GM19468 (cell line): ENCODE measurements around the gene DCTN5.

ENCODE experiments used
- ATAC-seq: cut with Tn5 transposase; IDR thresholded peaks from one replicate; pipeline ENCODE4 v1.9.1; 2021; ENCODE audit warnings: mild to moderate bottlenecking, moderate library complexity, moderate number of reproducible peaks; ENCODE audit not compliant: unreplicated experiment; ENCODE audit errors: extremely low read depth

The DCTN5 gene

GRCh38 chr16:23651943-23652468, 10.7 kb downstream of the DCTN5 start:
- ATAC-seq: no peak

- no peak for ATAC-seq
Observed at GRCh38 chr16:23663918-23664317, 22.7 kb downstream of the DCTN5 start.

- ATAC-seq: no peak
Observed at GRCh38 chr16:23666571-23667354, 25.5 kb downstream of the DCTN5 start.

GRCh38 chr16:23667355-23667659, 26.0 kb downstream of the DCTN5 start:
- ATAC-seq: no peak

GRCh38 chr16:23668225-23668624, 27.0 kb downstream of the DCTN5 start:
- ATAC-seq: no peak

GRCh38 chr16:23668873-23669272, 27.6 kb downstream of the DCTN5 start:
- no peak for ATAC-seq

- peak; percentile 17 for ATAC-seq
Observed at GRCh38 chr16:23670137-23670776, 29.0 kb downstream of the DCTN5 start.

GRCh38 chr16:23673971-23674614, 32.8 kb downstream of the DCTN5 start:
- no peak for ATAC-seq

- no peak for ATAC-seq
Observed at GRCh38 chr16:23676924-23677480, 35.7 kb downstream of the DCTN5 start.

GRCh38 chr16:23678430-23679273, 37.4 kb downstream of the DCTN5 start, which contains the start of gene PLK1:
Gene PLK1, plus strand, starts transcription at chr16:23678889. Its CDS starts 44 bp downstream, at chr16:23678933.
- ATAC-seq: peak; percentile 69

- no peak for ATAC-seq
Observed at GRCh38 chr16:23679274-23679985, 38.2 kb downstream of the DCTN5 start.

GRCh38 chr16:23679986-23680336, 38.7 kb downstream of the DCTN5 start:
- no peak for ATAC-seq

- ATAC-seq: no peak
Observed at GRCh38 chr16:23682181-23682580, 40.9 kb downstream of the DCTN5 start.

- ATAC-seq: no peak
Observed at GRCh38 chr16:23683487-23683886, 42.2 kb downstream of the DCTN5 start.

GRCh38 chr16:23687034-23687808, 46.0 kb downstream of the DCTN5 start:
- no peak for ATAC-seq

- ATAC-seq: no peak
Observed at GRCh38 chr16:23689442-23690187, 48.3 kb downstream of the DCTN5 start.

GRCh38 chr16:23690771-23691482, 49.7 kb downstream of the DCTN5 start:
- ATAC-seq: no peak
